Globus pallidus (tissue), 1 donor: ENCODE measurements around the gene TRABD2A.
"Not testable (repeated sequence)": the region's sequence is repeated elsewhere in the genome, so short reads cannot be mapped to it uniquely, and the experiment has no call there.

Experiments
- DNase-seq: peaks from one replicate; pipeline ENCODE4 v3.0.0-alpha.2; 2015; ENCODE audit warnings: low spot score

The TRABD2A gene

GRCh38 chr2:84778911-84779690 is 101.8 kb downstream of the TRABD2A start:
- no peak for DNase-seq

GRCh38 chr2:84776011-84776410 is 104.9 kb downstream of the TRABD2A start:
- DNase-seq, result no peak

- DNase-seq, result not testable (repeated sequence)
Measured at GRCh38 chr2:84773562-84773961, 107.3 kb downstream of the TRABD2A start.
